K562 (cell line): ENCODE measurements around the gene FOXM1. TPM values are rescaled to one million over a fixed set of nuclear protein-coding genes. Genes with fewer than 3 reads are reported as not detected.

Experiments
- CCNT2 ChIP-seq: IDR thresholded peaks from 2 replicates; pipeline ENCODE4 v1.6.1; 2011; ENCODE audit warnings: borderline replicate concordance, low read depth, mild to moderate bottlenecking, moderate library complexity, mixed read lengths, low read length; ENCODE audit not compliant: insufficient read length; ENCODE audit errors: extremely low read depth
- FOXA3 ChIP-seq, 2 experiments: fragments of 450-650 bp in 1 of 2; sonication (generic) in 1 of 2; formaldehyde crosslinking; IDR thresholded peaks in 1 of 2; conservative IDR thresholded peaks in 1 of 2; 2 replicates each; pipeline versions ENCODE4 v1.4.0 to v1.8.0; 2020 to 2022; ENCODE audit warnings: mild to moderate bottlenecking in 2 of 2, missing genetic modification reagents in 1 of 2
- HEY1 ChIP-seq: fragments of 250-450 bp; sonication (Bioruptor Pico); IDR thresholded peaks from 2 replicates; pipeline ENCODE4 v1.5.0; 2020; ENCODE audit warnings: mild to moderate bottlenecking, moderate library complexity, borderline replicate concordance
- NFRKB ChIP-seq: fragments of 450-650 bp; IDR thresholded peaks from 2 replicates; pipeline ENCODE4 v1.6.1; 2016; ENCODE audit warnings: low read depth
- PHF8 ChIP-seq: fragments of 200-600 bp; sonication (generic); IDR thresholded peaks from 2 replicates; pipeline ENCODE4 v1.6.1; 2012; ENCODE audit warnings: mixed run types, mild to moderate bottlenecking, inconsistent platforms, low read length, moderate library complexity, borderline replicate concordance
- TEAD1 ChIP-seq, 2 experiments: fragments of 450-650 bp in 1 of 2; sonication (generic) in 1 of 2; formaldehyde crosslinking; IDR thresholded peaks; 2 replicates each; pipeline versions ENCODE4 v1.4.0 to v1.8.0; 2020 to 2022; ENCODE audit warnings: mild to moderate bottlenecking in 2 of 2, missing genetic modification reagents in 1 of 2
- TEAD4 ChIP-seq, 2 experiments: sonication (generic) in 1 of 2; formaldehyde crosslinking in 1 of 2; IDR thresholded peaks; 2 replicates each; pipeline versions ENCODE4 v1.6.1 to v1.8.0; 2012 to 2022; ENCODE audit warnings: borderline replicate concordance in 1 of 2, inconsistent platforms in 1 of 2, low read length in 1 of 2, mild to moderate bottlenecking in 1 of 2, missing genetic modification reagents in 1 of 2
- ZNF75A ChIP-seq: fragments of 450-650 bp; formaldehyde crosslinking; IDR thresholded peaks from 2 replicates; pipeline ENCODE4 v1.4.0; 2020; ENCODE audit warnings: mild to moderate bottlenecking
- polyA plus RNA-seq, 8 experiments: library from polyadenylated mRNA; depleted of rRNA in 4 of 8; stranded (reverse) in 5 of 8; unstranded in 3 of 8; fragments of >200 nt; fragmentation: Nextera tagmentation in 2 of 8; fragmentation: Illumina TruSeq in 1 of 8; extraction: Ambion mirVana in 2 of 8; extraction: Trizol in 1 of 8; gene quantifications; 2 replicates each; pipeline versions ENCODE4 v1.2.1 to v1.2.3, GENCODE V29; 2011 to 2014; ENCODE audit warnings: inconsistent platforms in 1 of 8, missing spikeins in 1 of 8
- total RNA-seq, 7 experiments: library from RNA; depleted of rRNA in 6 of 7; stranded (reverse); fragments of >200 nt in 6 of 7; fragmentation: Illumina TruSeq in 2 of 7; extraction: Trizol in 2 of 7; gene quantifications; 2 replicates each; pipeline versions ENCODE4 v1.2.1 to v1.2.3, GENCODE V29; 2011 to 2021; ENCODE audit warnings: low replicate concordance in 1 of 7
- TF ChIP-seq, protein P1 (sequence below), 2 experiments: fragments of 450-650 bp in 1 of 2; IDR thresholded peaks; 2 replicates each; pipeline ENCODE4 v1.6.1; 2011 to 2017; ENCODE audit warnings: low read depth in 2 of 2, antibody characterized with exemption in 1 of 2, borderline replicate concordance in 1 of 2, low read length in 1 of 2, mild to moderate bottlenecking in 1 of 2, mixed read lengths in 1 of 2; ENCODE audit not compliant: control insufficient read depth in 1 of 2
- TF ChIP-seq, protein P2 (sequence below), 2 experiments: fragments of 450-650 bp; IDR thresholded peaks; 2 replicates each; pipeline ENCODE4 v1.6.1; 2018; ENCODE audit warnings: mild to moderate bottlenecking in 2 of 2, low read depth in 1 of 2; ENCODE audit not compliant: partially characterized antibody in 2 of 2
- TF ChIP-seq, protein P3 (sequence below): sonication (generic); formaldehyde crosslinking; IDR thresholded peaks from 2 replicates; pipeline ENCODE4 v1.8.0; 2022; ENCODE audit warnings: mild to moderate bottlenecking, missing genetic modification reagents

Gene FOXM1
- total and polyA plus RNA-seq, 9 of the 15 experiments (the other 6 are each of a cell fraction or from before 2014, with no cell fraction given): 8.9 to 46.9 (median 17.2) TPM

DNA sequence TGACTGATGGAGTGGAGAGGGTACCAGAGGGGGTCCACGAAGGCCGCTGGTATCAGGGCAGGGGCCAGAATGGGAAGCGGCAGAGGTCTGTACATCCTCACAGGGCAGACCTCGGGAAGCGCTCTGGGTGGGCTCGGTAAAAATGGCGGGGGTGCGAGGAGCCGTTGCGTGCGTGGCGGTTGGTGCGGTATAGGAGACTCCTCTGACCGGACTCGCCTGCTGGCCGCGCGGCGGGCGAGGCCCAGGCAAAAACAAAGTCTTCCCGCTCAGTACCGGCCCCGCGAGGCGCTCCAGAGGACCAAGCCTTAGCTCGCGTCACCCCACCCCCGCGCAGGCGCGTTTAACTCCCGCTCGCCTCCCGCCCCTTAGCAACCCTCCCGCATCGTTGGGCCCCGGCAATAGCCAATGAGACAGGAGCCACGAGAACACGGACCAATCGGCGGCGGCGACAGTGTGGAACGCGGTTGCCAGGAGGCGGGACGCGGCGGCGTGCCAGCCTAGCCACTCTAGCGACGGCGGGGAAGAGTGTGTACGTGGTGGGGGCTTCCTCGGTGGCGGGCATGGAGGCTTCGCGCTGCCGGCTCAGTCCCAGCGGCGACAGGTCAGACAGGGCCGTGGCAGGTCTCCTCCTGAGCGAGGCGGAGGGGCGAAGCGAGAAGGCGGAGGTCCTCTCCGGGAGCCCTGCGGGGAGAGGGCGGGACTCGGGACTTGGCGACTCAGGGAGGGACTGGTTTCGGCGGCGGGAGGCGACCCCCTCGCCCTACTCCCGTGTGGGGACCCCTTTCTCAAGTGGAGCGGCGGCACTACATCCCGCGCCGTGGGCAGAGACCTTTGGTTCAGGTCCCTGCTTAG is 13.6 kb upstream of the FOXM1 start, which contains the start of gene TULP3 (continued):
- TF ChIP-seq, protein P1, sequence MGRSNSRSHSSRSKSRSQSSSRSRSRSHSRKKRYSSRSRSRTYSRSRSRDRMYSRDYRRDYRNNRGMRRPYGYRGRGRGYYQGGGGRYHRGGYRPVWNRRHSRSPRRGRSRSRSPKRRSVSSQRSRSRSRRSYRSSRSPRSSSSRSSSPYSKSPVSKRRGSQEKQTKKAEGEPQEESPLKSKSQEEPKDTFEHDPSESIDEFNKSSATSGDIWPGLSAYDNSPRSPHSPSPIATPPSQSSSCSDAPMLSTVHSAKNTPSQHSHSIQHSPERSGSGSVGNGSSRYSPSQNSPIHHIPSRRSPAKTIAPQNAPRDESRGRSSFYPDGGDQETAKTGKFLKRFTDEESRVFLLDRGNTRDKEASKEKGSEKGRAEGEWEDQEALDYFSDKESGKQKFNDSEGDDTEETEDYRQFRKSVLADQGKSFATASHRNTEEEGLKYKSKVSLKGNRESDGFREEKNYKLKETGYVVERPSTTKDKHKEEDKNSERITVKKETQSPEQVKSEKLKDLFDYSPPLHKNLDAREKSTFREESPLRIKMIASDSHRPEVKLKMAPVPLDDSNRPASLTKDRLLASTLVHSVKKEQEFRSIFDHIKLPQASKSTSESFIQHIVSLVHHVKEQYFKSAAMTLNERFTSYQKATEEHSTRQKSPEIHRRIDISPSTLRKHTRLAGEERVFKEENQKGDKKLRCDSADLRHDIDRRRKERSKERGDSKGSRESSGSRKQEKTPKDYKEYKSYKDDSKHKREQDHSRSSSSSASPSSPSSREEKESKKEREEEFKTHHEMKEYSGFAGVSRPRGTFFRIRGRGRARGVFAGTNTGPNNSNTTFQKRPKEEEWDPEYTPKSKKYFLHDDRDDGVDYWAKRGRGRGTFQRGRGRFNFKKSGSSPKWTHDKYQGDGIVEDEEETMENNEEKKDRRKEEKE (IDR thresholded peaks at IDR 0.05; ENCODE audit: borderline replicate concordance in 1 of 2, control insufficient read depth in 1 of 2, low read depth in 2 of 2, low read length in 1 of 2): no peak
- no peak for TF ChIP-seq TEAD1 (CRISPR knock-in tag; IDR thresholded peaks at IDR 0.05)
- no peak for TF ChIP-seq ZNF75A (CRISPR knock-in tag)
- no peak for TF ChIP-seq FOXA3 (CRISPR knock-in tag; conservative IDR thresholded peaks at IDR 0.05 in 1 of 2, IDR thresholded peaks at IDR 0.05 in 1 of 2)
- TF ChIP-seq, protein P2, sequence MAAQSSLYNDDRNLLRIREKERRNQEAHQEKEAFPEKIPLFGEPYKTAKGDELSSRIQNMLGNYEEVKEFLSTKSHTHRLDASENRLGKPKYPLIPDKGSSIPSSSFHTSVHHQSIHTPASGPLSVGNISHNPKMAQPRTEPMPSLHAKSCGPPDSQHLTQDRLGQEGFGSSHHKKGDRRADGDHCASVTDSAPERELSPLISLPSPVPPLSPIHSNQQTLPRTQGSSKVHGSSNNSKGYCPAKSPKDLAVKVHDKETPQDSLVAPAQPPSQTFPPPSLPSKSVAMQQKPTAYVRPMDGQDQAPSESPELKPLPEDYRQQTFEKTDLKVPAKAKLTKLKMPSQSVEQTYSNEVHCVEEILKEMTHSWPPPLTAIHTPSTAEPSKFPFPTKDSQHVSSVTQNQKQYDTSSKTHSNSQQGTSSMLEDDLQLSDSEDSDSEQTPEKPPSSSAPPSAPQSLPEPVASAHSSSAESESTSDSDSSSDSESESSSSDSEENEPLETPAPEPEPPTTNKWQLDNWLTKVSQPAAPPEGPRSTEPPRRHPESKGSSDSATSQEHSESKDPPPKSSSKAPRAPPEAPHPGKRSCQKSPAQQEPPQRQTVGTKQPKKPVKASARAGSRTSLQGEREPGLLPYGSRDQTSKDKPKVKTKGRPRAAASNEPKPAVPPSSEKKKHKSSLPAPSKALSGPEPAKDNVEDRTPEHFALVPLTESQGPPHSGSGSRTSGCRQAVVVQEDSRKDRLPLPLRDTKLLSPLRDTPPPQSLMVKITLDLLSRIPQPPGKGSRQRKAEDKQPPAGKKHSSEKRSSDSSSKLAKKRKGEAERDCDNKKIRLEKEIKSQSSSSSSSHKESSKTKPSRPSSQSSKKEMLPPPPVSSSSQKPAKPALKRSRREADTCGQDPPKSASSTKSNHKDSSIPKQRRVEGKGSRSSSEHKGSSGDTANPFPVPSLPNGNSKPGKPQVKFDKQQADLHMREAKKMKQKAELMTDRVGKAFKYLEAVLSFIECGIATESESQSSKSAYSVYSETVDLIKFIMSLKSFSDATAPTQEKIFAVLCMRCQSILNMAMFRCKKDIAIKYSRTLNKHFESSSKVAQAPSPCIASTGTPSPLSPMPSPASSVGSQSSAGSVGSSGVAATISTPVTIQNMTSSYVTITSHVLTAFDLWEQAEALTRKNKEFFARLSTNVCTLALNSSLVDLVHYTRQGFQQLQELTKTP (IDR thresholded peaks at IDR 0.05; ENCODE audit: low read depth in 1 of 2, partially characterized antibody in 2 of 2): no peak
- TF ChIP-seq NFRKB: no peak
- peak; percentile 79; the same call in 1 of the 2 replicates for TF ChIP-seq PHF8
- no peak for TF ChIP-seq HEY1 (CRISPR knock-in tag)
- TF ChIP-seq TEAD4 (IDR thresholded peaks at IDR 0.05; ENCODE audit: low read length): no peak
- no peak for TF ChIP-seq TEAD4 (CRISPR knock-in tag; IDR thresholded peaks at IDR 0.05; ENCODE audit: borderline replicate concordance)
- peak; percentile 57 for TF ChIP-seq CCNT2
- TF ChIP-seq, protein P3, sequence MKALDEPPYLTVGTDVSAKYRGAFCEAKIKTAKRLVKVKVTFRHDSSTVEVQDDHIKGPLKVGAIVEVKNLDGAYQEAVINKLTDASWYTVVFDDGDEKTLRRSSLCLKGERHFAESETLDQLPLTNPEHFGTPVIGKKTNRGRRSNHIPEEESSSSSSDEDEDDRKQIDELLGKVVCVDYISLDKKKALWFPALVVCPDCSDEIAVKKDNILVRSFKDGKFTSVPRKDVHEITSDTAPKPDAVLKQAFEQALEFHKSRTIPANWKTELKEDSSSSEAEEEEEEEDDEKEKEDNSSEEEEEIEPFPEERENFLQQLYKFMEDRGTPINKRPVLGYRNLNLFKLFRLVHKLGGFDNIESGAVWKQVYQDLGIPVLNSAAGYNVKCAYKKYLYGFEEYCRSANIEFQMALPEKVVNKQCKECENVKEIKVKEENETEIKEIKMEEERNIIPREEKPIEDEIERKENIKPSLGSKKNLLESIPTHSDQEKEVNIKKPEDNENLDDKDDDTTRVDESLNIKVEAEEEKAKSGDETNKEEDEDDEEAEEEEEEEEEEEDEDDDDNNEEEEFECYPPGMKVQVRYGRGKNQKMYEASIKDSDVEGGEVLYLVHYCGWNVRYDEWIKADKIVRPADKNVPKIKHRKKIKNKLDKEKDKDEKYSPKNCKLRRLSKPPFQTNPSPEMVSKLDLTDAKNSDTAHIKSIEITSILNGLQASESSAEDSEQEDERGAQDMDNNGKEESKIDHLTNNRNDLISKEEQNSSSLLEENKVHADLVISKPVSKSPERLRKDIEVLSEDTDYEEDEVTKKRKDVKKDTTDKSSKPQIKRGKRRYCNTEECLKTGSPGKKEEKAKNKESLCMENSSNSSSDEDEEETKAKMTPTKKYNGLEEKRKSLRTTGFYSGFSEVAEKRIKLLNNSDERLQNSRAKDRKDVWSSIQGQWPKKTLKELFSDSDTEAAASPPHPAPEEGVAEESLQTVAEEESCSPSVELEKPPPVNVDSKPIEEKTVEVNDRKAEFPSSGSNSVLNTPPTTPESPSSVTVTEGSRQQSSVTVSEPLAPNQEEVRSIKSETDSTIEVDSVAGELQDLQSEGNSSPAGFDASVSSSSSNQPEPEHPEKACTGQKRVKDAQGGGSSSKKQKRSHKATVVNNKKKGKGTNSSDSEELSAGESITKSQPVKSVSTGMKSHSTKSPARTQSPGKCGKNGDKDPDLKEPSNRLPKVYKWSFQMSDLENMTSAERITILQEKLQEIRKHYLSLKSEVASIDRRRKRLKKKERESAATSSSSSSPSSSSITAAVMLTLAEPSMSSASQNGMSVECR: peak; percentile 60; the same call in 1 of the 2 replicates
